Upper lobe of right lung (tissue), 1 donor: ENCODE results near the gene SNRPE. TPM values are rescaled to one million over a fixed set of nuclear protein-coding genes. Genes with fewer than 3 reads are reported as not detected.

ENCODE experiments used
- ATAC-seq: fragments of 200-7000 bp; cut with Tn5 transposase; one replicate; pipeline ENCODE4 v1.9.1; 2020; ENCODE audit warnings: mild to moderate bottlenecking, moderate library complexity
- DNase-seq: peaks from one replicate; pipeline ENCODE4 v3.0.0-alpha.2; 2020
- H3K27ac ChIP-seq: fragments of 200-600 bp; one replicate; pipeline ENCODE4 v1.8.0; 2022
- H3K27me3 ChIP-seq: fragments of 200-600 bp; one replicate; pipeline ENCODE4 v1.8.0; 2022; ENCODE audit warnings: mild to moderate bottlenecking
- H3K36me3 ChIP-seq: fragments of 200-600 bp; one replicate; pipeline ENCODE4 v1.8.0; 2022
- H3K4me1 ChIP-seq: fragments of 200-600 bp; one replicate; pipeline ENCODE4 v1.8.0; 2022
- H3K4me3 ChIP-seq: fragments of 200-600 bp; one replicate; pipeline ENCODE4 v1.8.0; 2022; ENCODE audit warnings: mild to moderate bottlenecking
- H3K9me3 ChIP-seq: fragments of 200-600 bp; one replicate; pipeline ENCODE4 v1.8.0; 2022
- CTCF ChIP-seq: fragments of 200-600 bp; IDR thresholded peaks from one replicate; pipeline ENCODE4 v1.8.0; 2022; ENCODE audit warnings: antibody characterized with exemption
- intact Hi-C: fragments of 100-400 bp; cut with DNase I; formaldehyde crosslinking; loops from one replicate; pipeline ENCODE4 v1.11.0; 2022
- total RNA-seq: library from RNA; stranded (reverse); fragmentation: NEBNext Ultra II Directional; extraction: Animal tissue kit (Norgen Biotek cat#: 25700); gene quantifications from one replicate; pipeline ENCODE4 v1.2.1, GENCODE V29; 2021
- donor health status: DM: no; HTN: yes; CAD: no; lungs with severe emphysema.

SNRPE gene
- total RNA-seq, 1 donor from 2014 or later = 58.0 TPM

- intact Hi-C loops = no loop called here
- no peak overlapping the region for H3K4me3 ChIP-seq
- no peak for DNase-seq
- no peaks in the 10 kb centered on the region for H3K36me3 ChIP-seq
- H3K27me3 ChIP-seq = no peaks in the 10 kb centered on the region
- no peaks in the 10 kb centered on the region for H3K9me3 ChIP-seq
- H3K27ac ChIP-seq = no peak overlapping the region
- H3K4me1 ChIP-seq = no peaks in the 10 kb centered on the region
- no peak for TF ChIP-seq CTCF
- no peak for ATAC-seq
Measured at GRCh38 chr1:203899869-203900714, 38.7 kb downstream of the SNRPE start.

- Histone ChIP-seq H3K27me3 (no peaks in the 10 kb centered on the region), H3K36me3 (no peaks in the 10 kb centered on the region), H3K4me1 (no peaks in the 10 kb centered on the region), H3K4me3 (no peak overlapping the region), H3K27ac (no peak overlapping the region), H3K9me3 (no peaks in the 10 kb centered on the region)
- intact Hi-C loops = no loop called here
- no peak for DNase-seq
- no peak for TF ChIP-seq CTCF
- ATAC-seq = no peak
Measured at GRCh38 chr1:203901581-203901980, 40.2 kb downstream of the SNRPE start.

GRCh38 chr1:203905275-203905674 is 43.9 kb downstream of the SNRPE start:
- H3K9me3 ChIP-seq = no peaks in the 10 kb centered on the region
- H3K4me3 ChIP-seq = no peak overlapping the region
- no peaks in the 10 kb centered on the region for H3K36me3 ChIP-seq
- intact Hi-C loops = no loop called here
- no peaks in the 10 kb centered on the region for H3K4me1 ChIP-seq
- ATAC-seq (no peak), DNase-seq (no peak)
- H3K27ac ChIP-seq = no peak overlapping the region
- no peak for TF ChIP-seq CTCF
- H3K27me3 ChIP-seq = no peaks in the 10 kb centered on the region

- Histone ChIP-seq H3K4me3 (no peak overlapping the region), H3K4me1 (no peaks in the 10 kb centered on the region), H3K9me3 (no peaks in the 10 kb centered on the region), H3K27me3 (no peaks in the 10 kb centered on the region), H3K36me3 (no peaks in the 10 kb centered on the region), H3K27ac (no peak overlapping the region)
- DNase-seq (no peak), ATAC-seq (no peak)
- TF ChIP-seq CTCF = no peak
- intact Hi-C loops = no loop called here
Measured at GRCh38 chr1:203906932-203907331, 45.5 kb downstream of the SNRPE start.

- no peaks in the 10 kb centered on the region for H3K4me1 ChIP-seq
- no peaks in the 10 kb centered on the region for H3K36me3 ChIP-seq
- no peak overlapping the region for H3K27ac ChIP-seq
- no peak overlapping the region for H3K4me3 ChIP-seq
- ATAC-seq = no peak
- H3K9me3 ChIP-seq = no peaks in the 10 kb centered on the region
- TF ChIP-seq CTCF = no peak
- no peak for DNase-seq
- intact Hi-C loops = no loop called here
- H3K27me3 ChIP-seq = no peaks in the 10 kb centered on the region
Measured at GRCh38 chr1:203907901-203908300, 46.5 kb downstream of the SNRPE start.
